SK-N-SH (cell line): ENCODE data around the gene CACNG5. TPM values are rescaled to one million over a fixed set of nuclear protein-coding genes. Genes with fewer than 3 reads are reported as not detected.
A peak's percentile ranks its signal among the peaks of the same experiment; 100 is the strongest.

Experiments
- CTCF ChIA-PET: fragments of 300-600, 350-600 bp; formaldehyde crosslinking; extraction: SDS; loops from one replicate; lab custom pipeline; 2021; lab: Yijun Ruan, JAX
- POLR2A ChIA-PET: fragments of 350-600 bp; sonication (Branson Sonifier 250); formaldehyde crosslinking; extraction: SDS; loops from one replicate; lab custom pipeline; 2020; ENCODE audit warnings: antibody characterized with exemption, inconsistent platforms; lab: Yijun Ruan, JAX
- DNase-seq: peaks from one replicate; pipeline ENCODE4 v3.0.0; 2012
- H2AFZ ChIP-seq: fragments of 200-600 bp; sonication (generic); 2 replicates; pipeline ENCODE4 v1.8.1; 2016; ENCODE audit warnings: antibody characterized with exemption, mild to moderate bottlenecking, low read depth
- H3F3A ChIP-seq: fragments of 200-600 bp; sonication (generic); replicated peaks from 2 replicates; pipeline ENCODE3; 2016; ENCODE audit warnings: antibody characterized with exemption, mild to moderate bottlenecking; ENCODE audit not compliant: insufficient read depth
- H3K27ac ChIP-seq, 2 experiments: fragments of 200-500 bp in 1 of 2; fragments of 200-600 bp in 1 of 2; sonication (Bioruptor generic) in 1 of 2; sonication (generic), shearing (Covaris generic) in 1 of 2; 2 replicates each; pipeline versions ENCODE4 v1.5.1 to v1.6.1; 2014 to 2016; ENCODE audit warnings: low read depth in 2 of 2, inconsistent platforms in 1 of 2, low read length in 1 of 2, mild to moderate bottlenecking in 1 of 2, mixed read lengths in 1 of 2
- H3K27me3 ChIP-seq: fragments of 200-600 bp; sonication (generic), shearing (Covaris generic); 2 replicates; pipeline ENCODE4 v1.6.1; 2016; ENCODE audit warnings: mixed run types; ENCODE audit not compliant: insufficient read depth
- H3K36me3 ChIP-seq, 2 experiments: fragments of 200-500 bp in 1 of 2; fragments of 200-600 bp in 1 of 2; sonication (Bioruptor generic) in 1 of 2; sonication (generic) in 1 of 2; replicated peaks in 1 of 2; 2 replicates each; pipeline versions ENCODE3 to v1.5.1; 2014 to 2016; ENCODE audit warnings: low read length in 1 of 2, mild to moderate bottlenecking in 1 of 2; ENCODE audit not compliant: insufficient read depth in 2 of 2, control insufficient read depth in 1 of 2
- H3K4me1 ChIP-seq, 2 experiments: fragments of 200-500 bp in 1 of 2; fragments of 200-600 bp in 1 of 2; sonication (Bioruptor generic) in 1 of 2; sonication (generic), shearing (Covaris generic) in 1 of 2; 2 replicates each; pipeline versions ENCODE4 v1.5.1 to v1.6.1; 2014 to 2016; ENCODE audit warnings: low read depth in 1 of 2, low read length in 1 of 2, mixed run types in 1 of 2; ENCODE audit not compliant: insufficient read depth in 2 of 2, control insufficient read depth in 1 of 2
- H3K4me2 ChIP-seq: fragments of 200-600 bp; sonication (generic), shearing (Covaris generic); 2 replicates; pipeline ENCODE4 v1.6.1; 2017; ENCODE audit warnings: mixed run types
- H3K4me3 ChIP-seq, 2 experiments: fragments of 200-500 bp in 1 of 2; fragments of 200-600 bp in 1 of 2; sonication (Bioruptor generic) in 1 of 2; sonication (generic), shearing (Covaris generic) in 1 of 2; 2 replicates each; pipeline versions ENCODE4 v1.5.1 to v1.8.1; 2014 to 2016; ENCODE audit warnings: low read depth in 2 of 2, inconsistent platforms in 1 of 2, low read length in 1 of 2, mild to moderate bottlenecking in 1 of 2, mixed read lengths in 1 of 2, moderate library complexity in 1 of 2
- H3K79me2 ChIP-seq: fragments of 200-600 bp; sonication (generic); 2 replicates; pipeline ENCODE4 v1.8.1; 2017; ENCODE audit warnings: mild to moderate bottlenecking; ENCODE audit not compliant: insufficient read depth
- H3K9ac ChIP-seq: fragments of 200-600 bp; sonication (generic); 2 replicates; pipeline ENCODE4 v1.6.1; 2017; ENCODE audit warnings: mixed run types
- H3K9me2 ChIP-seq: fragments of 200-600 bp; sonication (generic); 2 replicates; pipeline ENCODE4 v1.6.1; 2017; ENCODE audit warnings: mixed run types
- H3K9me3 ChIP-seq: fragments of 200-600 bp; sonication (generic); 2 replicates; pipeline ENCODE4 v1.6.1; 2017; ENCODE audit warnings: mixed run types, mild to moderate bottlenecking, moderate library complexity
- H4K20me1 ChIP-seq: fragments of 200-600 bp; sonication (generic); 2 replicates; pipeline ENCODE4 v1.6.1; 2017; ENCODE audit warnings: mild to moderate bottlenecking, mixed run types; ENCODE audit not compliant: insufficient read depth
- CTCF ChIP-seq: fragments of 200-600 bp; sonication (generic); IDR thresholded peaks from 2 replicates; pipeline ENCODE4 v1.6.1; 2017; ENCODE audit warnings: antibody characterized with exemption, mild to moderate bottlenecking, moderate library complexity
- EP300 ChIP-seq, 2 experiments: IDR thresholded peaks; 2 replicates each; pipeline versions ENCODE4 v1.4.0 to v1.6.1; 2012; ENCODE audit warnings: borderline replicate concordance in 1 of 2, low read depth in 1 of 2, low read length in 1 of 2
- EZH2phosphoT487 ChIP-seq: fragments of 200-600 bp; sonication (generic); IDR thresholded peaks from 2 replicates; pipeline ENCODE4 v1.6.1; 2017; ENCODE audit warnings: low read depth, mixed run types, mild to moderate bottlenecking, antibody characterized with exemption, moderate library complexity, borderline replicate concordance
- FOXM1 ChIP-seq: IDR thresholded peaks from 2 replicates; pipeline ENCODE4 v1.4.0; 2012; ENCODE audit warnings: low read depth, mild to moderate bottlenecking
- GATA2 ChIP-seq: sonication (generic); formaldehyde crosslinking; IDR thresholded peaks from 2 replicates; pipeline ENCODE4 v1.5.0; 2020; ENCODE audit warnings: mild to moderate bottlenecking, missing genetic modification reagents
- JUND ChIP-seq: IDR thresholded peaks from 2 replicates; pipeline ENCODE4 v1.4.0; 2012
- NFIC ChIP-seq: IDR thresholded peaks from 2 replicates; pipeline ENCODE4 v1.4.0; 2012; ENCODE audit warnings: borderline replicate concordance
- POLR2AphosphoS5 ChIP-seq: IDR thresholded peaks from 2 replicates; pipeline ENCODE4 v1.6.1; 2012; ENCODE audit warnings: low read depth, low read length
- RAD21 ChIP-seq: IDR thresholded peaks from 2 replicates; pipeline ENCODE4 v1.6.1; 2012; ENCODE audit warnings: mild to moderate bottlenecking, low read length
- RCOR1 ChIP-seq: fragments of 150-350 bp; IDR thresholded peaks from 2 replicates; pipeline ENCODE4 v1.6.1; 2017; ENCODE audit warnings: antibody characterized with exemption, low read length
- REST ChIP-seq: IDR thresholded peaks from 2 replicates; pipeline ENCODE4 v1.6.1; 2012; ENCODE audit warnings: mild to moderate bottlenecking, low read depth, low read length, moderate library complexity
- SIN3A ChIP-seq: IDR thresholded peaks from 2 replicates; pipeline ENCODE4 v1.6.1; 2012; ENCODE audit warnings: low read depth, mild to moderate bottlenecking, low read length, moderate library complexity, borderline replicate concordance
- SMC3 ChIP-seq: IDR thresholded peaks from 2 replicates; pipeline ENCODE4 v1.6.1; 2012; ENCODE audit warnings: low read depth, low read length, improper control_type of control experiment
- TAF1 ChIP-seq: IDR thresholded peaks from 2 replicates; pipeline ENCODE4 v1.6.1; 2012; ENCODE audit warnings: low read depth, mild to moderate bottlenecking, low read length, moderate library complexity, borderline replicate concordance
- TEAD4 ChIP-seq: IDR thresholded peaks from 2 replicates; pipeline ENCODE4 v1.4.0; 2012; ENCODE audit warnings: mild to moderate bottlenecking, borderline replicate concordance; ENCODE audit not compliant: insufficient read depth
- USF2 ChIP-seq: fragments of 150-350 bp; IDR thresholded peaks from 2 replicates; pipeline ENCODE4 v1.6.1; 2017; ENCODE audit warnings: antibody characterized with exemption, low read length, low read depth, borderline replicate concordance
- YY1 ChIP-seq: IDR thresholded peaks from 2 replicates; pipeline ENCODE4 v1.4.0; 2012; ENCODE audit warnings: low read depth, mild to moderate bottlenecking
- WGBS: methylation state at CpG from one replicate; pipeline ENCODE4 v1.1.6; 2017; ENCODE audit warnings: low lambda C conversion rate; 5-methylcytosine and 5-hydroxymethylcytosine counted together
- polyA plus RNA-seq, 3 experiments: library from polyadenylated mRNA; depleted of rRNA; stranded (reverse); fragments of >200 nt; gene quantifications; 2 replicates each; pipeline ENCODE4 v1.2.3, GENCODE V29; 2012

Gene CACNG5
- polyA plus RNA-seq, 1 of the 3 experiments (the other 2 are of a cell fraction), result 0.10 TPM

GRCh38 chr17:66903781-66904180, 68.9 kb downstream of the CACNG5 start:
- no peak for TF ChIP-seq JUND
- no peak for TF ChIP-seq EZH2phosphoT487
- TF ChIP-seq POLR2AphosphoS5, result no peak
- no peak for TF ChIP-seq REST
- no peak for TF ChIP-seq FOXM1
- no peaks in the 10 kb centered on the region for H3K36me3 ChIP-seq
- H3K4me2 ChIP-seq, result no peak overlapping the region
- H3K4me3 ChIP-seq, result no peak overlapping the region
- H4K20me1 ChIP-seq, result no peaks in the 10 kb centered on the region
- ChIA-PET POLR2A (no interaction called here), CTCF (interaction anchor here (2.0 to 12.8 kb wide), 3 partner anchors 83 to 255 kb away, joined by 8 to 460 read pairs (median 20); no protein-coding TSS in a partner anchor)
- H3K9me3 ChIP-seq, result no peaks in the 10 kb centered on the region
- H3K79me2 ChIP-seq, result no peaks in the 10 kb centered on the region
- H3K9ac ChIP-seq, result no peak overlapping the region
- 89% methylated on average over 9 of the region's 10 CpGs for WGBS
- no peak overlapping the region for H3K27ac ChIP-seq
- H3K27me3 ChIP-seq, result no peaks in the 10 kb centered on the region; the same call in 1 of the 2 replicates
- H3K9me2 ChIP-seq, result no peaks in the 10 kb centered on the region
- H2AFZ ChIP-seq, result no peak overlapping the region
- no peak for DNase-seq
- no peaks in the 10 kb centered on the region for H3F3A ChIP-seq
- H3K4me1 ChIP-seq, result peaks cover 9 to 18% of the 10 kb centered on the region in 2 experiments; a peak in 3 of 4 replicates

GRCh38 chr17:66904760-66905624, 70.1 kb downstream of the CACNG5 start:
- H3K4me2 ChIP-seq, result peak overlapping the region; percentile 6; the same call in 1 of the 2 replicates
- H3F3A ChIP-seq, result no peaks in the 10 kb centered on the region
- TF ChIP-seq RCOR1 (peak; percentile 1; the same call in 1 of the 2 replicates), USF2 (no peak), SMC3 (peak; percentile 19; the same call in 1 of the 2 replicates), TAF1 (0 out of 2 replicates have a peak, but pooled peaks have one; percentile 14), TEAD4 (no peak), YY1 (no peak), SIN3A (no peak), NFIC (peak; percentile 83), CTCF (no peak), RAD21 (no peak; the same call in 1 of the 2 replicates), GATA2 (CRISPR knock-in tag) (0 out of 2 replicates have a peak, but pooled peaks have one; percentile 11), JUND (no peak), EP300 (IDR thresholded peaks at IDR 0.05; ENCODE audit: borderline replicate concordance in 1 of 2, low read depth in 1 of 2, low read length in 1 of 2) (peak in 1 of 2 experiments; percentile 62; a peak in 3 of 4 replicates)
- TF ChIP-seq, all 33 proteins: peak for 6
- CTCF ChIA-PET, result interaction anchor here (0.7 to 12.8 kb wide), 13 partner anchors 9 to 705 kb away, joined by 3 to 460 read pairs (median 4); no protein-coding TSS in a partner anchor
- no peaks in the 10 kb centered on the region for H3K79me2 ChIP-seq
- no peaks in the 10 kb centered on the region for H4K20me1 ChIP-seq
- no peaks in the 10 kb centered on the region for H3K9me2 ChIP-seq
- peak; percentile 81 for DNase-seq
- POLR2A ChIA-PET, result interaction anchor here (1.4 to 1.6 kb wide), 2 partner anchors 61 to 176 kb away, joined by 5 to 6 read pairs; no protein-coding TSS in a partner anchor
- H3K4me3 ChIP-seq, result no peak overlapping the region
- H3K36me3 ChIP-seq, result no peaks in the 10 kb centered on the region
- no peaks in the 10 kb centered on the region for H3K9me3 ChIP-seq
- peak overlapping the region; percentile 11 to 75; a peak in 2 of 4 replicates for H3K27ac ChIP-seq
- H3K27me3 ChIP-seq, result no peaks in the 10 kb centered on the region; the same call in 1 of the 2 replicates
- 40% methylated on average over 12 of the region's 12 CpGs for WGBS
- H3K9ac ChIP-seq, result no peak overlapping the region
- peaks cover 9 to 20% of the 10 kb centered on the region in 2 experiments; a peak in 3 of 4 replicates for H3K4me1 ChIP-seq
- peak overlapping the region; percentile 54; the same call in 1 of the 2 replicates for H2AFZ ChIP-seq
